GM18505 (cell line): ENCODE measurements around the gene ING1.
"Not testable (repeated sequence)": the region's sequence is repeated elsewhere in the genome, so short reads cannot be mapped to it uniquely, and the experiment has no call there.

Experiments used
- ATAC-seq: cut with Tn5 transposase; IDR thresholded peaks from one replicate; pipeline ENCODE4 v1.9.1; 2021; ENCODE audit not compliant: unreplicated experiment
- POLR2A ChIP-seq: IDR thresholded peaks from 4 replicates; pipeline ENCODE4 v1.6.1; 2011; ENCODE audit warnings: borderline replicate concordance; ENCODE audit not compliant: insufficient read depth, insufficient read length; ENCODE audit errors: extremely low read depth

Gene ING1

DNA sequence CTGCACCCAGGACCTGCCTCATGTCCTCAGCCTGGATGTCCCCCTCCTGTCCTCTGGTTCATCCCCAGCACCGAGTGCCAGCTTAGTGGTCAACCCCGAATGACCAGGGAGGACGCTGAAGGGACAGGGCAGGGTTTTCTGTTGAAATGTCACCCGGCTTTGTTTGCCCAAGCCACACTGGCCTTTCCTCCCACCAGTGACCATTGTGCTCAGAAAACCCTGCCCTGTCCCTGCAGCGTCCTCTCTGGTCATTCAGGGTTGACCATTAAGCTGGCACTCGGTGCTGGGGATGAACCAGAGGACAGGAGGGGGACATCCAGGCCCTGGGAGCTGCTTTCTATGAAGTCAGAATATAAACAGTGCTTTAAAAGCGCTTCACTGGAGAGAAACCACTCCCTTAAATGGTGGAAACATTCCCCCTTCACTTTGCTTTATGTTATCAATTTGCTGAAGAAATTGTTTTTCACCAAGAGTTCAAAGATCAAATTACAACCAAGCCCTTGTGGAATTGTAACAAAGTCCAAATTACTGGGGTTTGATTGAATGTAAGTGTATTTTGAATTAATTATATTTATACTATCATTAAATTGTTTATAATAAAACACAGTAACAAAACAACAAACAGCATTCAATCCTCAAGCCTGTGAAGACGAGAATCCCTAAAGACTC lies 29.0 kb upstream of the ING1 start:
- TF ChIP-seq POLR2A, result no peak

DNA sequence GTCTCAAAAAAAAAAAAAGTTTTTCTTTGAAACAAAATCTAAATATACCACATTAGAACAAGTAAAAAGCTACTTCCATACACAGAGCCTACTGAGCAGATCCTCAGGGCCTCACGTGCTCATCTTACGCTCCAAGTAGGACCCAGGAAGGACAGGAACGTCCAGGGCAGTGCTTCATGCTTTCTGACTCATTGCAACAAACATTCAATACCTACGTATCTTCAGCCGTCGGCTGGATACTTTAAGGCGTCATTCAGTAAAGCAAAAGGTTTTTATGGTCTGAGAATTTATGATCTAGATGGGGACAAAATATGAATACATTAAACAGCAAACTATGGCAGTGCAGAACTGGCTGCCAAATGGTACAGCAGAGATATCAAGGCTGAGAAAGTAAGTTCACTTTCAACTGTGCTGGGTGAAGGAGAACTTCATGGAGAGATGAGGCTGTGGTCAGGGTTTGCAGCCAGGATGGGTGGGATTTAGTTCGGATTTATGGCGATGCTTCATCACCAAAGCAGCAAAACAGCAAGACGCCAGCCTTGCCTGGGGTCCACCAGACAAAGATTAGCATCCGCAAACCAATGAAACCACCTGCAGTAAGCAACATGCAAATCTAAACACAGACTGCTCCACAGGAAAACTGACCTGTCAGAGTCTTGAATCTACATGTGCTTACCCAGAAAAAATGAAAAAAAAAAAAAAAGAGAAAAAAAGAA lies 28.0 kb upstream of the ING1 start:
- no peak for ATAC-seq
- TF ChIP-seq POLR2A, result no peak

More for the DNA sequence above, 29.0 kb upstream of the ING1 start:
- no peak for ATAC-seq

DNA sequence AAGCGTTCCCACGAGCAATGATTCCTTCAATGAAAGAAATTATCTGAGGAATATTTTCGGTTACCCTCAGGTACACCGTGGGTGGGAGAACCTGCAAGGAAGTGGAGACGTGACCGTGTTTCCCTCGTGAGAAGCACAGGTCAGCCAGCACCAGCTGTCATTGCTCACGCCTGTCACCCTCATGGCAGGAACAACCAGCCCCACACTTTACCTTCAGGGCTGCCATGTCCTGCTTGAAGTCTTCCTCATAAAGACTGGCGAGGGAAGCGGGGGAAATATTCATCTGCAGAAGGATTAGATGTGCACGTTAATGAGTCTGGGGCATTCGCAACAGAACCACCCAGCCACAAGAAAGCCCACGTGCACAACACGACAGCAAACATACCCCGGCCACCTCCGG lies 25.8 kb upstream of the ING1 start:
- TF ChIP-seq POLR2A, result no peak
- no peak for ATAC-seq

DNA sequence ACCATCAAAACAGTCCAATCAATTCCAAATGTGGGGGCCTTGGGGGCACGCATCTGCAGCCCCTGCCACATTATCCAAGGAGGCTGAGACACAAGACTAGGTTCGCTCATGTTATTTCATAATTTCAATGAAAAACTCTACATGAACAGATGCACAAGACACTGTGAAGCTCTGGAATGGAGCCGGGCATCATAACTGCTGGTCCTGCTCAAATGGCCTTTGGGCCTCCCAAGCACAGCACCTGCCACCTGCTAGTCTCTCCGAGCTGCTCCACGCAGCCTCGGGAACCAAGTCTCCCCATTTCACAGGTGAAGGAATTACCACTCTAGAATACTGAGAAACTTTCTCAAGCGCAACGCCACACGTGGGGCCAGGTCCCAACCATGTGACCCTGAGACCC lies 24.5 kb upstream of the ING1 start:
- no peak for TF ChIP-seq POLR2A
- ATAC-seq, result no peak

DNA sequence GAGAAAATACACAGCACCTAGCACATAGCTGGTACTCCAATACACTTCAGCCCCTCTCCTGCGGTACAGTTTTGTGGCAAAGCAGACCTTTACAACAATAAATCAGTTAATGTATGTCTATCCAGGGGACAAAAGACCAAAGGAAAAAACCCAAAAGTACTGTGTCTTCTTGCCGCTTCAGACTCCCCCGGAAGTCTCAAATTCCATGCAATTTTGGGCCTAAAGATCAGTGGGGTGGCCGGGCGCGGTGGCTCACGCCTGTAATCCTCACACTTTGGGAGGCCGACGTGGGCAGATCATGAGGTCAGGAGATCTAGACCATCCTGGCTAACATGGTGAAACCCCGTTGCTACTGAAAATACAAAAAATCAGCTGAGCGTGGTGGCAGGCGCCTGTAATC lies 23.8 kb upstream of the ING1 start:
- no peak for TF ChIP-seq POLR2A
- no peak for ATAC-seq

DNA sequence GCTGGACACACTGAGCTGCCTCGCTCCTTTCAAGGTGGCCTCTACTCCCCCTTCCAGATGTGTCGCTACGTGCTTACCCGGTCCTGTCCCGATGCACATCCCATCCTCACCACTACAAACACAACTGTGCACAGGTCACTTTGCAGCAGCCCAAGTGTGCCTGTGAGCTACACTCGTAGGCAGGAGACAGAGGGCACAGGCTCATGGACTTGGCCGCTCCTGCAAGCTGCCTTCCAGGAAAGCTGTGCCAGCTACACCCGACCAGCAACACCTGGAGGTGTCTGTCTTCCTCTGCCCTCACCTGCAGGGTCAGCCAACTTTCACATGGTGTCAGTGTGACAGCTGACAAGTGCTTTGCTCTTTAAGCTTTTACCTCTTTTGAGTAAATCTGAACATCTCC lies 23.0 kb upstream of the ING1 start:
- ATAC-seq, result no peak
- TF ChIP-seq POLR2A, result no peak

DNA sequence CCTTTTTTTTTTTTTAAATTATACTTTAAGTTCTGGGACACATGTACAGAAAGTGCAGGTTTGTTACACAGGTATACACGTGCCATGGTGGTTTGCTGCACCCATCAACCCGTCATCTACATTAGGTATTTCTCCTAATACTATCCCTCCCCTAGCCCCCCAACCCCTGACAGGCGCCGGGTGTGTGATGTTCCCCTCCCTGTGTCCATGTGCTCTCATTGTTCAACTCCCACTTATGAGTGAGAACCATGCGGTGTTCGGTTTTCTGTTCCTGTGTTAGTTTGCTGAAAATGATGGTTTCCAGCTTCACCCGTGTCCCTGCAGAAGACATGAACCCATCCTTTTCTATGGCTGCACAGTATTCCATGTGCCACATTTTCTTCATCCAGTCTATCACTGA lies 17.7 kb upstream of the ING1 start:
- not testable (repeated sequence) for ATAC-seq

DNA sequence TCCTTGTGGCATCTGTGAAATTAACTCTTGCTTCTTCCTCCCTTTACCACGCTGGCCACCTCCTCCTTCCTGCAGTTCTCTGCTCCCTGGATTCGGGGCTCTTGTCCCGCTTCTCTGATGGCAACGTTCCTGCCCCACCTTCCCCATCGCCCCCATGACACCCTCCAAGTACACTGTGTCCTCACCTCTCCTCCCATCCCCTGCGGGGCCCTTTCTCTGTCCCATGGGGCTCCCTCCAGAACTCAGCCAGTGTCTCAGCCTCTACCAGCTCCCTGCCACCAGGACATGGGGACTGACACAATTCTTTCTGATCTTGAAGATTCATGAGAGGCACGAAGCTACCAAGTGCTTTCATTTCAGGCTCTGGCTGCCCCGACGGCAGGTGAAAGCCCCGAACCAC lies 16.7 kb upstream of the ING1 start:
- TF ChIP-seq POLR2A, result no peak
- ATAC-seq, result no peak

DNA sequence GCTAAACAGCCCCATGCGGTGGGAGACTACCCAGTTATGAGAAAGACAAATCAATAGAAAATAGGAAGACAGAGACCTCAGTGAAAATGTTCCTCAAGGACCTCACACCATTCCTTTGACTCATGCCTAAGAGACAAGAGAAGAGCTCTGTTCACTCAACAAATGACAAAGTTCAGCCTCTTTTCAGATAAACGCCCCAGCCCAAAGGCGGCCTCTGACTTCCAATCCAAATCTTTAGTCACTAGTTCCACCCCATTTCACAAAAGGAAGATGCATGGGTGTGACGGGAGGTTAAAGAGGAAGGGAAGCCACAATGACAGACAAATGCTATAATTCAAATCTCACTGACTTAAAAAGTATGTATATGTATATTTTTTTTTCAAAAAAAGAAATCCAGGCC lies 15.7 kb upstream of the ING1 start:
- no peak for TF ChIP-seq POLR2A
- no peak for ATAC-seq

DNA sequence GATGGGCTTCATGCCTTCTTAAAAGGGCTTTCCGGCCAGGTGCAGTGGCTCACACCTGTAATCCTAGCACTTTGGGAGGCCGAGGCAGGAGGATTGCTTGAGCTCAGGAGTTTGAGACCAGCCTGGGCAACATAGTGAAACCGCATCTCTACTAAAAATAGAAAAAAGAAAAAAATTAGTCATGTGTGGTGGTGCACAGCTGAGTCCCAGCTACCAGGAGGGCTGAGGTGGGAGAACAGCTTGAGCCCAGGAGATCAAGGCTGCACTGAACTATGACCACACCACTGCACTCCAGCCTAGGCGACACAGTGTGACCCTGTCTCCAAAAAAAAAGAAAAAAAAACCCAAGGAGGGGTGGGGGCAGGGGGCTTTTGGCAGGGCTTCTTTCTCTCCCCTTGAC lies 14.8 kb upstream of the ING1 start:
- TF ChIP-seq POLR2A, result no peak
- ATAC-seq, result peak; percentile 82

DNA sequence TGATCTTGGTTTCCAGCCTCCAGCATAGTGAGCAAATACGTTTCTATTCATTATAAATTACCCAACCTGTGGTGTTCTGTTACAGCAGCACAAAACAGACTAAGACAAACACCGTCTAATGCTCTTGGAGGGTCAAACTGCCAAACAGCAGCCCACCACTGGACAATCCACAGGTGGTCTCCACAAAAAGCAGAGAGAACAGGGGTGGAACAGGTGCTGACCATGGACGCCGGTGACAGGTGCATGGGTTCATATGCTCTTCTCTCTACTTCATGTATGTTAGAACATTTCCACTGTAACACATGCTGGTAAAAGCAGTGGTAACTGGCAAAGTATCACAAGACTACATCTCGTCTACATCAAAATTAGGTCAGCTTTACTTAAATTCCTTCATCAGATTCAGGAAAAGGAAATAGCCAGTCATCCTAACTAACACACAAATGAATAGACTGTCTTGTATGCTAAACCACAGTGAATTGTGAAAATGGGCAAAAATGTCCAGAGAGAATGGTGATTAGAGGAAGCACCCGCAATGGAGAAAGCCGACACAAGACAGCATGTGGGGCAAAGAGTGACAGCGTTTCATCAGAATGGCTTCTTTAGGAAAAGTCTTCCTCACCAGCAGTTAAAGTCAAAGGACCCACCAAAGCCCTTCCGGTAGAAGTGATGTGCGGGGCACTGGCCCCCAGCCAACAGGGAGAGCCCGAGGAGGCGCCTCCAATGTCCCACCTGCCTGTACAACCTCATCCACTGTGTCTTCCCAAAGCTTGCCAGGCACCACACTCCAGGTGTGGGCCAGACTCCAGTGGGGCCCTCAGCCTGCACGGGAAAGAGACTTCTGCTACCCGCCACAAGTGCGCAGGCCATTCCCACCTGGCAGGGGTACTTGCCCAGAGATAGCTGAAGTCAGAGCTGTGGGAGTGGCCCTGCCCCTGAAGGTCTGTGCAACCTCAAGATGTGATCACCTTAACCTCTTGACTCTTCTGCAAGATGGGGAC lies 14.1 kb upstream of the ING1 start:
- ATAC-seq, result peak; percentile 23
- TF ChIP-seq POLR2A, result no peak

DNA sequence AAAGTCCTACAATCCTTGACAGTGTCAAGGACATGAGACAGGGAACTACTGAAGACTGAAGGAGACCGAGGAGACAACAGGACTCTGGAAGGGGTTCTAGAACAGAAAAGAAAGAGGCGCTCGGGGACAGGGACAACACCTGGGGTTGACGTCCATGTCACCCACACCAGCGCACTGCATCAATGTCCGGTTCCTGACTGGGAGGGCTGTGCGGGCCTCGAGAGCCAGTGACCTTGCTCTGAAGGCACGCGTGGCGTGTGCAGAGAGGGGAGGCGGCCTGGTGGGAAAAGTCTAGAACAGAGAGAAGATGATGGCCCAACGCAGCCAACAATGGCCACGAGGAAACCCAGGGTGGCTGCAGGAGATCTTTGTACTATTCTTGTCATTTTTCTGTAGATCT lies 13.3 kb upstream of the ING1 start:
- TF ChIP-seq POLR2A, result no peak

DNA sequence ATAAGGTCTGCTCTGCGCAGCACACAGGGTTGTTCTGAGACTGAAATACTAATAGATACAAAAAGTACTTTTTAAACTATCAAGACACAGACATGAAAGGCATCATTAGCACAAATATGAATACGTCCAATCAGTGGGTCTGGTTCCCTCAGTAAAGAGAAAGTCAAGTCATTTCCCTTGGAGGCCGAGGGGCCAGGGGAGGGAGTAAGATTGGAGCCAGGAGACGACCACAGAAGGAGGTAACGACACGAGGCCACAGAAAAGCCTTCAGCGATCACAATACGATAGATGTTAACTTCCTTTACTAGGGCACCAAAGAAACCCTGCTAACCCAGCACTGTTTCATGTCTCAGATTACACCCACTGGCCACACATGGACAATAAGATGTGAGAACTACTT lies 12.9 kb upstream of the ING1 start:
- TF ChIP-seq POLR2A, result no peak
- no peak for ATAC-seq

More for the DNA sequence above, 13.3 kb upstream of the ING1 start:
- no peak for ATAC-seq

DNA sequence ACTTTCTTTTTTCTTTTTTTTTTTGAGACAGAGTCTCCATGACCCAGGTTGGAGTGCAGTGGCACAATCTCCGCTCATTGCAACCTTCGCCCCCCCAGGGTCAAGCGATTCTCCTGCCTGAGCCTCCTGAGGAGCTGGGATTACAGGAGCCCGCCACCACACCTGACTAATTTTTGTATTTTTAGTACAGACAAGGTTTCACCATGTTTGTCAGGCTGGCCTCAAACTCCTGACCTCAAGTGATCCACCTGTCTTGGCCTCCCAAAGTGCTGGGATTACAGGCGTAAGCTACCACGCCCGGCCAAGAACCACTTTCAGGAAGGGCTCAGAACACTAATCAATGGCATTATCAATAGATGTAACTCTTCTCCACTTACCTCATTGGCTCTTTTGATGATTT lies 12.4 kb upstream of the ING1 start:
- ATAC-seq, result not testable (repeated sequence)
